ENCODE results near the gene FPR3.

Gene FPR3

GRCh38 chr19:51798062-51798461, 3.1 kb downstream of the FPR3 start:
- POLR2A ChIA-PET (ENCODE audit: low non-redundant PET), result no interaction called here

GRCh38 chr19:51799034-51799773, 4.2 kb downstream of the FPR3 start:
- DNase-seq (ENCODE audit: low spot score), result peak; percentile 85
- ChIA-PET CTCF (interaction anchor here (0.7 to 0.8 kb wide), 2 partner anchors 22 to 317 kb away, joined by 3 to 4 read pairs; no protein-coding TSS in a partner anchor), POLR2A (ENCODE audit: low non-redundant PET) (no interaction called here)

More at GRCh38 chr19:51798062-51798461, 3.1 kb downstream of the FPR3 start:
- TF ChIP-seq CTCF (conservative IDR thresholded peaks at IDR 0.05; ENCODE audit: low read depth), result no peak
- DNase-seq (ENCODE audit: low spot score), result no peak
- no peak overlapping the region for H3K27ac ChIP-seq
- CTCF ChIA-PET, result interaction anchor here (0.7 kb wide), 2 partner anchors 22 to 60 kb away, joined by 3 to 4 read pairs; no protein-coding TSS in a partner anchor

GRCh38 chr19:51799774-51800472, 5.0 kb downstream of the FPR3 start:
- H3K27ac ChIP-seq, result peak overlapping the region; percentile 90
- CTCF ChIA-PET, result interaction anchor here (0.7 to 0.8 kb wide), 3 partner anchors 22 to 329 kb away, joined by 3 to 4 read pairs (median 3); no protein-coding TSS in a partner anchor
- POLR2A ChIA-PET (ENCODE audit: low non-redundant PET), result no interaction called here
- no peak for TF ChIP-seq CTCF (conservative IDR thresholded peaks at IDR 0.05; ENCODE audit: low read depth)
- DNase-seq (ENCODE audit: low spot score), result no peak

More at GRCh38 chr19:51799034-51799773, 4.2 kb downstream of the FPR3 start:
- TF ChIP-seq CTCF (conservative IDR thresholded peaks at IDR 0.05; ENCODE audit: low read depth), result no peak; the same call in 1 of the 2 replicates
- H3K27ac ChIP-seq, result peak overlapping the region; percentile 90

- CTCF ChIA-PET, result interaction anchor here (0.7 kb wide), 1 partner anchor 329 kb away, joined by 3 read pairs; no protein-coding TSS in a partner anchor
- POLR2A ChIA-PET (ENCODE audit: low non-redundant PET), result no interaction called here
- peak overlapping the region; percentile 90 for H3K27ac ChIP-seq
- TF ChIP-seq CTCF (conservative IDR thresholded peaks at IDR 0.05; ENCODE audit: low read depth), result no peak
- no peak for DNase-seq (ENCODE audit: low spot score)
Measured at GRCh38 chr19:51800473-51801244, 5.7 kb downstream of the FPR3 start.

GRCh38 chr19:51802775-51803174, 7.8 kb downstream of the FPR3 start:
- POLR2A ChIA-PET (ENCODE audit: low non-redundant PET), result no interaction called here
- H3K27ac ChIP-seq, result no peak overlapping the region
- CTCF ChIA-PET, result no interaction called here
- no peak for TF ChIP-seq CTCF (conservative IDR thresholded peaks at IDR 0.05; ENCODE audit: low read depth)
- DNase-seq (ENCODE audit: low spot score), result no peak

GRCh38 chr19:51803519-51803918, 8.6 kb downstream of the FPR3 start:
- POLR2A ChIA-PET (ENCODE audit: low non-redundant PET), result no interaction called here
- DNase-seq (ENCODE audit: low spot score), result no peak
- no peak for TF ChIP-seq CTCF (conservative IDR thresholded peaks at IDR 0.05; ENCODE audit: low read depth)
- no peak overlapping the region for H3K27ac ChIP-seq
- CTCF ChIA-PET, result no interaction called here
